Suprapubic skin (tissue), 3 donors: ENCODE data around the gene SPECC1L.

Source experiments
- CTCF ChIP-seq, 2 donors: fragments of 200-600 bp in 1 of 2; fragments of 450-650 bp in 1 of 2; sonication (generic) in 1 of 2; IDR thresholded peaks; one replicate each; pipeline ENCODE4 v1.5.1; 2016 to 2019; ENCODE audit warnings: antibody characterized with exemption in 2 of 2, mild to moderate bottlenecking in 1 of 2, moderate library complexity in 1 of 2
- EP300 ChIP-seq: sonication (generic); formaldehyde crosslinking; IDR thresholded peaks from one replicate; pipeline ENCODE4 v1.6.1; 2017; ENCODE audit warnings: antibody characterized with exemption
- POLR2A ChIP-seq, 2 donors: fragments of 450-650 bp; IDR thresholded peaks; one replicate each; pipeline ENCODE4 v1.6.1; 2017; ENCODE audit warnings: antibody characterized with exemption in 2 of 2, mild to moderate bottlenecking in 2 of 2, moderate library complexity in 2 of 2

- TF ChIP-seq EP300 (no peak), CTCF (IDR thresholded peaks at IDR 0.05) (no peak), POLR2A (IDR thresholded peaks at IDR 0.05) (no peak)
Measured at GRCh38 chr22:24413736-24414385, 143.2 kb downstream of the SPECC1L start.
